ENCODE data around the gene IGSF3. TPM values are rescaled to one million over a fixed set of nuclear protein-coding genes. Genes with fewer than 3 reads are reported as not detected.
"Not testable (repeated sequence)": the region's sequence is repeated elsewhere in the genome, so short reads cannot be mapped to it uniquely, and the experiment has no call there.

The IGSF3 gene
- total and polyA plus RNA-seq, 5 experiments from 2014 or later = 0.05 to 0.13 TPM; not detected in 3

DNA sequence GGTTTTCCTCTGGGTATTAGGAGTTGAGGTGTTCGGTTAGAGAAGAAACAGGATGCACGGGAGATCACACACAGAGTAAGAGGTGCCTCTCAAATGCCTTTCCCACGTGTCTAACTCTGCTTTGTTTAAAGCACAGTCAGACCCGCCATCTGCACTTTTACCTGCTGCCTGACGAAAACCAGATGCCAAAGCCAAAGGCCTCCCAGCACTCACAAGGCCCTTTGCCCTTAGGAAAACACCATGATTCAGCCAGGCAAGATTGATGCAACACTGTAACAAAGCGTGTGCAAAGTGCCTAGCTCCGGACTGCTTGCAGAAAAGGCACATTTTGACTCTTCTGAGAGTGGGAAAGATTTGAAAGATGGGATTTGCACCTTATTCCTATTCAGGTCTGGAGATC lies 19.2 kb downstream of the IGSF3 start:
- H3K27ac Mint-ChIP-seq, H3K36me3 Mint-ChIP-seq, DNase-seq, H3K4me1 Mint-ChIP-seq, H3K4me3 Mint-ChIP-seq, POLR2A ChIA-PET, H3K9me3 Mint-ChIP-seq, ATAC-seq: not testable (repeated sequence)
- H3K27me3 Mint-ChIP-seq = peaks cover 6 to 36% (median 12%) of the 10 kb centered on the region in 5 donors

DNA sequence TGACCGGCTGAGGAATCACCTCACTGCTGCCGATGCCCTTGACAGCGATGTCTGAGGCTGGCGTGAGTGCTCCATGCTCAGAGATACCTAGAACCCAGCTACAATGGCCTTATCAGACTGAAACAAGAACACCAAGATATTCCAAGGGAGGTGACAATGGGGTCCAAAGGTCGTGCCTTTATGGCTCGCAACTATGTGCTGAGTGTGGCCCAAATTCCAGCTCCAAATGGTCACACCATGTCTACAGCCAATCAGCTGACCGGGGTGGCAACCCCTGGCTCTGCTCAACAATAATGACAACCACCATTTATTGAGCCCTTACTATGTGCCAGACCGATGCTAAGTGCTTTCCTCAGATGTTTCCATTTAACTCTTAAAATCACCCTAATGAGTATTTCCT lies 20.3 kb downstream of the IGSF3 start:
- ATAC-seq, H3K27ac Mint-ChIP-seq, POLR2A ChIA-PET: not testable (repeated sequence)

GRCh38 chr1:116646673-116647170 lies 20.8 kb downstream of the IGSF3 start:
- POLR2A ChIA-PET, ATAC-seq, H3K36me3 Mint-ChIP-seq, H3K9me3 Mint-ChIP-seq, H3K4me1 Mint-ChIP-seq, DNase-seq: not testable (repeated sequence)
- Mint-ChIP-seq H3K4me3 (peak overlapping the region in 1 of 10 donors; percentile 5), H3K27ac (peak overlapping the region in 1 of 10 donors; percentile 32), H3K27me3 (peaks cover 5 to 34% (median 19%) of the 10 kb centered on the region in 5 donors)

More for the DNA sequence above, 20.3 kb downstream of the IGSF3 start:
- H3K27me3 Mint-ChIP-seq = peaks cover 5 to 33% (median 19%) of the 10 kb centered on the region in 5 donors
- not testable (repeated sequence) for H3K4me1 Mint-ChIP-seq, H3K36me3 Mint-ChIP-seq, H3K9me3 Mint-ChIP-seq, DNase-seq, H3K4me3 Mint-ChIP-seq

GRCh38 chr1:116645802-116646672 lies 21.5 kb downstream of the IGSF3 start:
- ATAC-seq, DNase-seq, POLR2A ChIA-PET, H3K4me1 Mint-ChIP-seq, H3K36me3 Mint-ChIP-seq, H3K9me3 Mint-ChIP-seq: not testable (repeated sequence)
- Mint-ChIP-seq H3K27me3 (peaks cover 5 to 31% (median 19%) of the 10 kb centered on the region in 5 donors), H3K27ac (peak overlapping the region in 2 of 10 donors; percentile 8 to 32), H3K4me3 (peak overlapping the region in 1 of 10 donors; percentile 5)

DNA sequence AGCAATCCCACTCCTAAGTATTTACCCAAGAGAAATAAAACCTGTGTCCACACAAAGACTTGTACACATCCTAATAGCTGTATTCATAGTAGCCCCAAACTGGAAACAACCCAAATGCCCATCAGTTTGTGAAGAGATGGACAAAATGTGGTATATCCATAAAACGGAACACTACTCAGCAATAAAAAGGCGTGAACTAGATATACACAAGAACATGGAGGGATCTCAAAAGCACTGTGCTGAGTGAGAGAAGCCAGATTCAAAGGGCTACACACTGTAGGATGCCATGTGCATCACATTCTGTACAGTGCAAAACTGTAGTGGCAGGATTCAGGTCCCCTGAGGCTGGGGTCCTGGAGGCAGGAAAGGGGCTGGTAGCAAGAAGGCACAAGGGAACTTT lies 22.5 kb downstream of the IGSF3 start:
- DNase-seq, ATAC-seq, H3K9me3 Mint-ChIP-seq, H3K27ac Mint-ChIP-seq, POLR2A ChIA-PET, H3K4me3 Mint-ChIP-seq, H3K4me1 Mint-ChIP-seq, H3K36me3 Mint-ChIP-seq: not testable (repeated sequence)
- H3K27me3 Mint-ChIP-seq = peaks cover 9 to 32% (median 19%) of the 10 kb centered on the region in 5 donors

DNA sequence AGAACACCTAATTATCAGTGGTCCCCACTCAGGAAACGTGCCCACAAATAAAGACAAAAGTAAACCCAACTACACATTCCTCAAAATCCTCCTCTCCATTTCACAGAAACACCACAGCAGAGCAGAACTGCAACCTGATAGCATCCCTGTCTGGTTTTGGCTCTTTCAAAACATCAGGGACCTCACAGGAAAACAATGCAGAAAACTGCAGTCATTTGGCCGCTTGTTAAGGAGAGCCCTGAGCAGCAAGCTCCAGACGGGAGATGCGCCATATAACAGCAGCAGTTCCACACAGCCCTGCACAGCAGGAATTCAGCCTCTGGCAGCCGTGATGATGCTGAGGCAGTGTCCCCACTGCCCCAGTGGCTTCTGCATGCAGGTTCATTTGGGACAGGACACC lies 23.4 kb downstream of the IGSF3 start:
- DNase-seq, H3K4me3 Mint-ChIP-seq, H3K36me3 Mint-ChIP-seq, POLR2A ChIA-PET, H3K27ac Mint-ChIP-seq, ATAC-seq, H3K9me3 Mint-ChIP-seq, H3K4me1 Mint-ChIP-seq: not testable (repeated sequence)
- peaks cover 6 to 28% (median 14%) of the 10 kb centered on the region in 5 donors for H3K27me3 Mint-ChIP-seq

GRCh38 chr1:116643281-116643751 lies 24.2 kb downstream of the IGSF3 start:
- DNase-seq, H3K36me3 Mint-ChIP-seq, H3K4me3 Mint-ChIP-seq, H3K9me3 Mint-ChIP-seq, H3K4me1 Mint-ChIP-seq, ATAC-seq, POLR2A ChIA-PET: not testable (repeated sequence)
- peaks cover 9 to 36% (median 14%) of the 10 kb centered on the region in 5 donors for H3K27me3 Mint-ChIP-seq
- peak overlapping the region in 1 of 10 donors; percentile 27 for H3K27ac Mint-ChIP-seq

- peaks cover 9 to 43% (median 14%) of the 10 kb centered on the region in 5 donors for H3K27me3 Mint-ChIP-seq
- H3K9me3 Mint-ChIP-seq, H3K4me1 Mint-ChIP-seq, DNase-seq, POLR2A ChIA-PET, H3K36me3 Mint-ChIP-seq, ATAC-seq, H3K4me3 Mint-ChIP-seq, H3K27ac Mint-ChIP-seq: not testable (repeated sequence)
Measured at GRCh38 chr1:116642311-116643280, 24.9 kb downstream of the IGSF3 start.

DNA sequence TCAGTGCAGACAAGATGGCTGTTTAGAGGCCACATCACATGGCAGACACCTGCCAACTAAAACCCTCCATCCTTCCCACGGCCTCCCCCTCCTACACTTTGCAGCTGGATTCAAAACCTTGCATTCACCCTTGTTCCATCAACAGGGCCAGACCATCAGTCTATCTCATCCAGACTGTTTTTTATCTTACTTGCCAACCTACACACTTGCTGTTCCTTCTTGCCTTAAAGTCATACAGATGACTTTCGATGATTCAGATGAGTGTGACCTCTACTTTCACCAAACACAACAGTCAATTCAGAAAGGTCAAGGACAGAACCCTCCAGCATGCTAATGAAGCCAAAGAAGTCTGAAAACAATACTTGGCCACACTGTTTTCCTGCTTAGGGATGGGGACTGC lies 29.9 kb downstream of the IGSF3 start:
- H3K36me3 Mint-ChIP-seq, H3K27ac Mint-ChIP-seq, DNase-seq, POLR2A ChIA-PET, H3K4me3 Mint-ChIP-seq, H3K9me3 Mint-ChIP-seq, H3K4me1 Mint-ChIP-seq, ATAC-seq: not testable (repeated sequence)
- peaks cover 7 to 29% (median 10%) of the 10 kb centered on the region in 5 donors for H3K27me3 Mint-ChIP-seq

DNA sequence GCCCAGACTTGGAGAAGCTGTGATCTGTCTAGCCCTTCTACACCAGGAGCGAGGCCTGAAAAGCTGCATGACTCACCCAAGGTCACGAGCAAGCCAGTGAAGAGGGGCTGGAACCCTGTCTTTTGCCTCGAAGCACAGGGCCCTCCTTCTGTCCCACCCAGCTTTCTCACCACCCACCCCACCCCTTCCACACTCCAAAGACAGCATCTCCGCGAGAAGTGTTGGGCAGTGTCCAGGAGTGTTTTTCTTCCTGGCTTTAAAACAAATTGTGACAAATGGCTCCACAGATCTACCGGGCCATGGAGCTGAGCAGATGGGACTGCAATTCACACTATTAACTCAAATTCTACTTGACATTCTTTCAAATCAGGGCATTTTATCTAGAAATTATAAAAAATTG lies 30.9 kb downstream of the IGSF3 start:
- DNase-seq, H3K36me3 Mint-ChIP-seq, POLR2A ChIA-PET, ATAC-seq, H3K4me1 Mint-ChIP-seq, H3K4me3 Mint-ChIP-seq, H3K9me3 Mint-ChIP-seq, H3K27ac Mint-ChIP-seq: not testable (repeated sequence)
- H3K27me3 Mint-ChIP-seq = peaks cover 5 to 29% (median 9%) of the 10 kb centered on the region in 5 donors

GRCh38 chr1:116634386-116634785 lies 33.1 kb downstream of the IGSF3 start:
- peaks cover 7 to 22% (median 9%) of the 10 kb centered on the region in 5 donors for H3K27me3 Mint-ChIP-seq
- H3K4me3 Mint-ChIP-seq, H3K9me3 Mint-ChIP-seq, DNase-seq, ATAC-seq, H3K27ac Mint-ChIP-seq, H3K36me3 Mint-ChIP-seq, H3K4me1 Mint-ChIP-seq, POLR2A ChIA-PET: not testable (repeated sequence)

GRCh38 chr1:116631996-116632925 lies 35.3 kb downstream of the IGSF3 start:
- POLR2A ChIA-PET, H3K4me1 Mint-ChIP-seq, DNase-seq, H3K4me3 Mint-ChIP-seq, H3K9me3 Mint-ChIP-seq, ATAC-seq, H3K36me3 Mint-ChIP-seq: not testable (repeated sequence)
- Mint-ChIP-seq H3K27me3 (peaks cover 0 to 13% (median 5%) of the 10 kb centered on the region in 5 donors), H3K27ac (peak overlapping the region in 1 of 10 donors; percentile 35)
